ENCODE results near the gene DACT2.
"Not testable (repeated sequence)": the region's sequence is repeated elsewhere in the genome, so short reads cannot be mapped to it uniquely, and the experiment has no call there.

DACT2 gene

GRCh38 chr6:168287460-168287859, 32.1 kb downstream of the DACT2 start:
- H3K27ac Mint-ChIP-seq, H3K9me3 Mint-ChIP-seq: not testable (repeated sequence)

DNA sequence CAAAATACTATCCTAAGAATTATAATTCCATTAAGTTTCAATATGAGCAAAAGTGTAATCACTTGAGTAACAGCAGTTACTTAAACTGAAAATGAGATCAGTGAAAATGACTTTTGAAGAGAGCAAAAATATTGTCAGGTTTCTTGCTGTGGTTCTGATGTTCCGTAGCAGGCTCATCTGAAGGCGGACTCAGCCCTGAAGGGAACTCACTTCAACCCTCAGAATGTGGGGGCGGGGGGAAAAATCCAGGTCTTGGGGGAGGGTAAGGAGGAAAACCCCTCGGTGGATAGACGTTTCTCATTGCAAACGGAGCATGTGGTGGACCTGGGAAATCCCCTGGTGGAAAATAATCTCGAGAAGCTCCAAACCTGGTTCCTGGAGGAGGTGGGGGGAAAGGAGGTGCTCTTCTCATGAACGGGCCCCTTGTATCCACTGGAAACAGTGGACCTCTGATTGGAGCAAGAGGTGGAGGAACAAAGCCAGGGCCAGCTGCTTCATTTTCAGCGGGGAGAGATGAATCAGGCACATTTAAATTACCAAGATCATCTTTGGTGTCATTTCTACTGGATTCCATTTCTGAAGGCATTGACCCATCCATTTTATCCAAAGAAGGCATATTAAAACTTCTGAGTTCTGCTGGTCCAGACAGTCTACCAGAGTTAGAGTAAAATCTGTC, 32.7 kb downstream of the DACT2 start:
- not testable (repeated sequence) for H3K36me3 Mint-ChIP-seq, ATAC-seq, H3K4me3 Mint-ChIP-seq, H3K9me3 Mint-ChIP-seq, H3K27ac Mint-ChIP-seq, H3K4me1 Mint-ChIP-seq
- peaks cover 25% of the 10 kb centered on the region for H3K27me3 Mint-ChIP-seq

More at GRCh38 chr6:168287460-168287859, 32.1 kb downstream of the DACT2 start:
- not testable (repeated sequence) for ATAC-seq, H3K4me3 Mint-ChIP-seq, H3K4me1 Mint-ChIP-seq, H3K36me3 Mint-ChIP-seq
- peaks cover 20% of the 10 kb centered on the region for H3K27me3 Mint-ChIP-seq

- no peak for ATAC-seq
- no peak overlapping the region for H3K4me3 Mint-ChIP-seq
- no peak overlapping the region for H3K27ac Mint-ChIP-seq
- no peaks in the 10 kb centered on the region for H3K4me1 Mint-ChIP-seq
- no peaks in the 10 kb centered on the region for H3K36me3 Mint-ChIP-seq
- H3K27me3 Mint-ChIP-seq, result peaks cover 25% of the 10 kb centered on the region
- H3K9me3 Mint-ChIP-seq, result peaks cover 5% of the 10 kb centered on the region
These were observed 33.5 kb downstream of the DACT2 start for GRCh38 chr6:168286116-168286515.

DNA sequence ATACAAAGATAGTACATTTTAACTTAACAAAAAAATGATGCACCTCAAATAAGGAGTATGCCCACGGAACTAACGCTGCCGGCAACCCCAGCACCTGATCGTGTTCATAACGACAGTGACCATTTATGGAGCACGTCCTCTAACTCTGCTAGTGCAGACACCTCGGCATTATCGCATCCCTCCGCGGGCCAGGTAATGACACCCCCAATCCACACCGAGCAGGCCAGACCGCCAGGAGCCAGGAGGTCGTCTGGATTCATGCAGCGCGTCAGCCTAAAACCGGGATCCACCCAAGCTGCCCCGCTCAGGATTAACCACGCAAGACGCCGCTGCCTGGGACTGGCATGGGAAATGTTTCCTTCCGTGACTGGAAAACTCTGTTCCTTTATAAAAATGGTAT, 34.1 kb downstream of the DACT2 start:
- Mint-ChIP-seq H3K36me3 (no peaks in the 10 kb centered on the region), H3K4me1 (no peaks in the 10 kb centered on the region), H3K9me3 (peaks cover 5% of the 10 kb centered on the region), H3K27ac (no peak overlapping the region), H3K27me3 (peaks cover 25% of the 10 kb centered on the region), H3K4me3 (no peak overlapping the region)
- ATAC-seq, result no peak

DNA sequence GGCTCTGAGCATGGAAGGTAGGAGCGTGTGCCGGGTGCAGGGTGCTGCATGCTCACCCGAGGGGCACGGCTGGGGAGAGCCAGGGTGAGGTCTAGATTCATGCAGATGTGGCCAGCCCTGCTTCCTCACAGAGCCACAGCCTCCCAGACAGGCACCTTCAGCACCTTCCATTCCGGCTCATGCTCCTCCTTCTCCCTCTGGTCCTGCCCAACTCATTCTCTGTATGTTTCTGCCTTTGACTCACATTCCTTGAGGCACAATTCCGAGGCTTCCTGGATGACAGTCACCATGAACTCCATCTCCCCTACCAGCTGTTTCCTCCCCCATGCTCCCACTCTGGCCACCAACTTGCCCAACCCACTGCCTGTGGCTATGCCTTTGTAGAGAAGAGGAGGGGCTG, 35.4 kb downstream of the DACT2 start:
- peaks cover 25% of the 10 kb centered on the region for H3K27me3 Mint-ChIP-seq
- no peaks in the 10 kb centered on the region for H3K36me3 Mint-ChIP-seq
- no peak overlapping the region for H3K27ac Mint-ChIP-seq
- no peak for ATAC-seq
- no peaks in the 10 kb centered on the region for H3K4me1 Mint-ChIP-seq
- H3K9me3 Mint-ChIP-seq, result peaks cover 5% of the 10 kb centered on the region
- H3K4me3 Mint-ChIP-seq, result no peak overlapping the region

DNA sequence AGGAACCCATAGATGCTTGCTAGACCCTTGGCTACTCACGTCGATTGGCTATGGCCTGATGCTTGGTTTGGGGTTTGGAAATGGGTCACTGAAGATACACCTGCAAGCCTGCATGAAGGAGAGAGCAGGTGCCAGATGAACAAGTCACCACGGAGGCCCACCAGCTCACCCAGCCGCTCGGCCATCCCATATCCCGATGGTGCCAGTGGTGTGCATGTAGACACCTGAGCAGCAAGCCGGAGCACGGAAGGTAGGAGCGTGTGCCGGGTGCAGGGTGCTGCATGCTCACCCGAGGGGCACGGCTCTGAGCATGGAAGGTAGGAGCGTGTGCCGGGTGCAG, 35.9 kb downstream of the DACT2 start:
- no peak for ATAC-seq
- H3K27me3 Mint-ChIP-seq, result peaks cover 25% of the 10 kb centered on the region
- H3K27ac Mint-ChIP-seq, result no peak overlapping the region
- H3K4me1 Mint-ChIP-seq, result no peaks in the 10 kb centered on the region
- no peak overlapping the region for H3K4me3 Mint-ChIP-seq
- peaks cover 5% of the 10 kb centered on the region for H3K9me3 Mint-ChIP-seq
- no peaks in the 10 kb centered on the region for H3K36me3 Mint-ChIP-seq

GRCh38 chr6:168282985-168283685, 36.4 kb downstream of the DACT2 start:
- peaks cover 25% of the 10 kb centered on the region for H3K27me3 Mint-ChIP-seq
- H3K9me3 Mint-ChIP-seq, result peaks cover 3% of the 10 kb centered on the region
- H3K4me3 Mint-ChIP-seq, result no peak overlapping the region
- no peaks in the 10 kb centered on the region for H3K4me1 Mint-ChIP-seq
- no peaks in the 10 kb centered on the region for H3K36me3 Mint-ChIP-seq
- H3K27ac Mint-ChIP-seq, result no peak overlapping the region
- ATAC-seq, result no peak

GRCh38 chr6:168281826-168282225, 37.8 kb downstream of the DACT2 start:
- ATAC-seq, result no peak
- Mint-ChIP-seq H3K4me1 (no peaks in the 10 kb centered on the region), H3K4me3 (no peak overlapping the region), H3K27ac (no peak overlapping the region), H3K27me3 (peaks cover 35% of the 10 kb centered on the region), H3K36me3 (no peaks in the 10 kb centered on the region), H3K9me3 (peaks cover 5% of the 10 kb centered on the region)

DNA sequence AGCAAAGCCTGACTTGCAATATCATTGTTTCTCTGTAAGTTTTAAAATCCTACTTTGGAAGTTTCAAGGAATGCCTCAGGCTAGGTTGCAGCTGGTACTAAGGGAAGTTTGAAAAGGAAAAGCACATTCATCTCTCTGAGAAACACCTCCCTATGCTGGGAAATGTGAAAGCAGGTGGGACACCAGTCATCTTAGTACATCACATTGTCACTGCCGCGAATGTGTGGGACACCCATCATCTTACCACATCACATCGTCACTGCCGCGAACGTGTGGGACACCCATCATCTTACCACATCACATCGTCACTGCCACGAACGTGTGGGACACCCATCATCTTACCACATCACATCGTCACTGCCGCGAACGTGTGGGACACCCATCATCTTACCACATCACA, 38.3 kb downstream of the DACT2 start:
- H3K4me1 Mint-ChIP-seq, H3K4me3 Mint-ChIP-seq, H3K9me3 Mint-ChIP-seq, H3K27ac Mint-ChIP-seq, ATAC-seq, H3K36me3 Mint-ChIP-seq: not testable (repeated sequence)
- H3K27me3 Mint-ChIP-seq, result peaks cover 37% of the 10 kb centered on the region

DNA sequence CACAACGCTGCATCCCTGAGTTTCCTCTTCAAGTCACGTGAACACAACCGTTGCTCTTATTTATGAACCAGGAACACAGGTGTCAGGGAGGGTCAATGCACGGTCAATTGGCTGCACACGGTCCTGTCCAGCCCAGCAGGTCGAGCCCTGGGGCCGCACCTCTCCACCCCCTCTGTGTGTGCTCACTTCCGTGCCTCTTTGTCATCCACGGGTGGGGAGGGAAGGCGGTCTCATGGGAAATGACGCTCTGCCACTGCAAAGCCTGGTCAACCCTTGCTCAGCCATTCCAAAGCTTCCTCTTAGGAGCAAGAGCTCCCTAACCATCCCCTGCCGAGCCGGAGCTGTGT, 38.7 kb downstream of the DACT2 start:
- H3K27ac Mint-ChIP-seq, result no peak overlapping the region
- H3K36me3 Mint-ChIP-seq, result no peaks in the 10 kb centered on the region
- peaks cover 38% of the 10 kb centered on the region for H3K27me3 Mint-ChIP-seq
- H3K4me1 Mint-ChIP-seq, result no peaks in the 10 kb centered on the region
- ATAC-seq, result no peak
- H3K4me3 Mint-ChIP-seq, result no peak overlapping the region
- peaks cover 4% of the 10 kb centered on the region for H3K9me3 Mint-ChIP-seq

DNA sequence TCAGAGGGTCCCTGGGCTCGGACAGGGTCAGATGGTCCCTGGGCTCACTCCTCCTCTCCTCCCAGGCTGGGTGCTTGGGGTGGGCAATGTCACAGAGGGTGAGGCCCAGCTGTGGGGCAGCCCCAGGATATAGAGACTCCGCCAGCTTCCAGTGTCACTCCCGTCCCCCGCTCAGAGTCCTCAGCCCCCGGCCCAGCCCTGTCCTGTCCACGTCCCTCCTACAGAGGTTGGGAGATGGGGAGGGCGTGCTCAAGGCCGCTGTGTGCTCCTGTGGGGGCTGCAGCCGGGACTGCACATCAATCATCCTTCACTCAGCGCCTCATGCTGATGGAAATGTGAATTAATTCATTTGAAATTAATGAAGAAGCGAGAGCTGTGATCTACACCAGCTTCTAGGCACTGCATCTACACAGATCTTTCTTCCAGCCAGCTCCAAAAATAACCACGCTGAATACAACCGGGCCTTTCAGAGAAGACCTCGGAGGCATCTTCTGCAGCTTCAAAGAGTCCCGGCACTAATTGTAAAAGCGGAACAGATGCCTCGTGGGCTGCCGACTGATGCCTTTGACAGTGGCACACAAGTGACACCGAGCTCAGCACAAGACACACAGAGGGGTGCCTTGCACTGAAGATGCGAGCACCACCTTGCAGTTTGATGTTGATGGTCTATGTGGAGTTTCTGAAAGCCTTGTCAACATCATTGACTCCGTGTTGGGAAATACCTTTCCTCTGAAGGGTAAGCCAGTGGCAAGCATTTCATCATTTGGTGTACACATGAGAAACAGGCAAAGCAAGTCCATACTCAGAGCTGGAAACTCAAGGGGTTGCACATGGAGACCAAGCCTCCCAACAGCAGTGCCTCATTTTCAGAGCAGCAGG, 39.3 kb downstream of the DACT2 start:
- Mint-ChIP-seq H3K4me3 (no peak overlapping the region), H3K27ac (no peak overlapping the region), H3K9me3 (peaks cover 3% of the 10 kb centered on the region), H3K4me1 (no peaks in the 10 kb centered on the region), H3K27me3 (peaks cover 44% of the 10 kb centered on the region), H3K36me3 (no peaks in the 10 kb centered on the region)
- no peak for ATAC-seq

DNA sequence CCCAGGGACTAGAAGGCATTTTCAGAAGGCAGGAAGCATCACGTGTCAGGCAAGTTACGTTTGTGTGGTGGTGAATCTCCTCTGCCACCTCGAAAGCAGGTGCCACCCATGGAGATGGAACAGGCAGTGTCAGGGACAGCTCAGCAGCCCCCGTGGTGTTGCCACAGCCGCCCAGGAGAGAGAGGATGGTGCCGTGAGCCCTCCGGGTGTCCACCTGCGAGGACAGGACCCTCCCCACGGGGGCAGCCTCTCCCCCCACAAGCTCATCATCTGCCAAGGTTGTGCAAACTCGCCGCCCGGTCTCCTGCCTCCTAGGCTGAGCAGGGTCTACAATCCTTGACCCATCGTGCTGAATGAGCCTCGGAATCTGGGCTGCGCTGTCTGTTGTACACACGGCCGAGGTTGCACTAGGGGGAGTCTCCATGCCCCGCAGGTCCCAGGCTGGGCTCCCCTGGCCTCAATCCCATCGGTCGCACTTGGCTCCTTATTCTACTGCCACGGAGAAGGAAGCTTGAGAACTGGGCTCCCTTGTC, 40.1 kb downstream of the DACT2 start:
- Mint-ChIP-seq H3K9me3 (peaks cover 3% of the 10 kb centered on the region), H3K27ac (no peak overlapping the region), H3K27me3 (peaks cover 44% of the 10 kb centered on the region), H3K36me3 (no peaks in the 10 kb centered on the region), H3K4me3 (no peak overlapping the region), H3K4me1 (no peaks in the 10 kb centered on the region)
- no peak for ATAC-seq

- Mint-ChIP-seq H3K9me3 (peaks cover 3% of the 10 kb centered on the region), H3K4me3 (no peak overlapping the region), H3K27me3 (peaks cover 41% of the 10 kb centered on the region), H3K27ac (no peak overlapping the region), H3K4me1 (no peaks in the 10 kb centered on the region), H3K36me3 (no peaks in the 10 kb centered on the region)
- ATAC-seq, result no peak
These were observed 40.7 kb downstream of the DACT2 start for GRCh38 chr6:168278904-168279303.

DNA sequence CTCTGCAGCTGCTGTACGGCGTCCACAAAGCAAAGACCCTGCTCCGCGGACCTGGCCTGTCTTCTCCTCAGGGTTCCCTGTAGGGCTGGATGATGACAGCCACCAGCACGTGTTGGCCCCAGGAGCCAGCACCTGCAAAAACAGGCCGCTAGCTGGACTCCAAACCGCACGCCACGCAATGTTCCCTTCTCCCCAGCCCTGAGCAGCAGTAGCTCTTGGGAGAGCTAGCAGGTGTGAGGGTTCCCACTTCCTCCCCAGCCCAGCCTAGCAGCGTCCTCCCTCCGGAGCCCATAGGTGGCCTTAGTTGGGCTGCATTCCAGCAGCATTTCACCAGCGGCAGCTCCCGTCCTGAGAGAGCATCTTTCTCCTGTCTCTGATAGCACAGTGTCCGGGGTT, 42.3 kb downstream of the DACT2 start:
- H3K36me3 Mint-ChIP-seq, result no peaks in the 10 kb centered on the region
- no peak overlapping the region for H3K4me3 Mint-ChIP-seq
- peaks cover 29% of the 10 kb centered on the region for H3K27me3 Mint-ChIP-seq
- H3K27ac Mint-ChIP-seq, result no peak overlapping the region
- peaks cover 3% of the 10 kb centered on the region for H3K9me3 Mint-ChIP-seq
- no peak for ATAC-seq
- H3K4me1 Mint-ChIP-seq, result no peaks in the 10 kb centered on the region

GRCh38 chr6:168276576-168277273, 42.9 kb downstream of the DACT2 start:
- Mint-ChIP-seq H3K27me3 (peaks cover 26% of the 10 kb centered on the region), H3K4me3 (no peak overlapping the region), H3K36me3 (no peaks in the 10 kb centered on the region), H3K9me3 (peaks cover 3% of the 10 kb centered on the region), H3K4me1 (no peaks in the 10 kb centered on the region), H3K27ac (no peak overlapping the region)
- no peak for ATAC-seq
